Muscle of leg (tissue), 11 donors: ENCODE data around the gene ACTL10. TPM values are rescaled to one million over a fixed set of nuclear protein-coding genes. Genes with fewer than 3 reads are reported as not detected.

Experiments
- DNase-seq: peaks from one replicate; pipeline ENCODE4 v3.0.0; 2013
- H3K27ac ChIP-seq: one replicate; pipeline ENCODE4 v1.5.1; 2013; ENCODE audit warnings: mild to moderate bottlenecking, low read length, control low read depth
- H3K27me3 ChIP-seq: one replicate; pipeline ENCODE4 v1.6.1; 2013; ENCODE audit warnings: low read length; ENCODE audit not compliant: control insufficient read depth, insufficient read depth
- H3K36me3 ChIP-seq: one replicate; pipeline ENCODE4 v1.6.1; 2013; ENCODE audit warnings: low read length; ENCODE audit not compliant: control insufficient read depth, insufficient read depth
- H3K4me1 ChIP-seq: one replicate; pipeline ENCODE4 v1.6.1; 2013; ENCODE audit warnings: low read length; ENCODE audit not compliant: control insufficient read depth, insufficient read depth
- H3K4me3 ChIP-seq: one replicate; pipeline ENCODE4 v1.5.1; 2013; ENCODE audit warnings: low read length, control low read depth
- H3K9me3 ChIP-seq: replicated peaks from 2 replicates; pipeline ENCODE4 v1.6.1; 2013; ENCODE audit warnings: low read depth, low read length; ENCODE audit not compliant: control insufficient read depth
- WGBS: methylation state at CpG from one replicate; pipeline ENCODE4 v1.1.5; 2013; ENCODE audit warnings: missing lambda C conversion rate; ENCODE audit not compliant: insufficient coverage; 5-methylcytosine and 5-hydroxymethylcytosine counted together
- polyA plus RNA-seq, 8 donors: library from polyadenylated mRNA; unstranded; fragments of 120-200 nt; gene quantifications; one replicate each; pipeline versions ENCODE4 v1.2.1 to v1.2.3, GENCODE V29; 2013; ENCODE audit warnings: inconsistent platforms in 1 of 8, low replicate concordance in 1 of 8; ENCODE audit not compliant: insufficient read length in 8 of 8, insufficient read depth in 1 of 8
- total RNA-seq: library from RNA; stranded (reverse); fragments of 120-200 nt; gene quantifications from one replicate; pipeline ENCODE4 v1.2.4, GENCODE V29; 2013

Gene ACTL10
- total and polyA plus RNA-seq, 9 donors: 0.22 to 0.78 (median 0.46) TPM

DNA sequence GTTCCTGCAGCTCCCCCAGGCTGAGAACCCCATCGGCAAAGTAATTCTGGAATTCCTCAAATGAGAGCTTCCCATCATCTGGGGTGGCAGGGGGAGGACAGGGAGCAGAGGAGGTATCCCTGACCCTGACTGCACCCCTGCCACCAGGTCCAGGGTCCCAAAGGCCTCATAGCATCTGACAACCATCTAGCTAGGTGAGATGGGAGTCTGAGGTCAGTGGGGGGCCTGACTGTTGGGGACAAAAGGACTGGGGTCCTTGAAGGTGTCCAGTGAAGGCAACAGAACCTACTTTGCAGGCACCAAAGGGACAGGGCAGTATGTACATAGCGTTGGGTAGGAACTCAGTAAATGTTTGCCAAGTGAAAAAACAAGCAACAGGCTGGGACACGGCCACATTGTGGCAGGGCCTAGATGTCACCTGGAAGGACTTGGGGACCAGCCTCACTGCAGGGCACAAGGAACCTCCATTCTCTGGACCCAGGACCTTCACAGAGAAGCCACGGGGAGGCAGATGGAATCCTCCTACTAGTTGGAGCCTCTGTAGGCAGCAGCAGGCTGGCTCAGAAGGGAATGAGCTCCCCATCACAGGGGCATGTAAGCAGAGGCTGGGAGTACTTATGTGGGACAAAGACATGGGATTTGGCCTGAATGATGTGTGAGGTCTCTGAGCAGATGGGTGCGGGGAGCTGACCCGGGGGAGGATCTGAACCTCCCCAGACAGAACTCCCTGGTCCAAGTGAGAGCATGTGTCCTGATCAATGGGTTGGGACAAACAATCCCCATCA, 4.2 kb downstream of the ACTL10 start:
- WGBS: 70% methylated on average over 2 of the region's 6 CpGs

DNA sequence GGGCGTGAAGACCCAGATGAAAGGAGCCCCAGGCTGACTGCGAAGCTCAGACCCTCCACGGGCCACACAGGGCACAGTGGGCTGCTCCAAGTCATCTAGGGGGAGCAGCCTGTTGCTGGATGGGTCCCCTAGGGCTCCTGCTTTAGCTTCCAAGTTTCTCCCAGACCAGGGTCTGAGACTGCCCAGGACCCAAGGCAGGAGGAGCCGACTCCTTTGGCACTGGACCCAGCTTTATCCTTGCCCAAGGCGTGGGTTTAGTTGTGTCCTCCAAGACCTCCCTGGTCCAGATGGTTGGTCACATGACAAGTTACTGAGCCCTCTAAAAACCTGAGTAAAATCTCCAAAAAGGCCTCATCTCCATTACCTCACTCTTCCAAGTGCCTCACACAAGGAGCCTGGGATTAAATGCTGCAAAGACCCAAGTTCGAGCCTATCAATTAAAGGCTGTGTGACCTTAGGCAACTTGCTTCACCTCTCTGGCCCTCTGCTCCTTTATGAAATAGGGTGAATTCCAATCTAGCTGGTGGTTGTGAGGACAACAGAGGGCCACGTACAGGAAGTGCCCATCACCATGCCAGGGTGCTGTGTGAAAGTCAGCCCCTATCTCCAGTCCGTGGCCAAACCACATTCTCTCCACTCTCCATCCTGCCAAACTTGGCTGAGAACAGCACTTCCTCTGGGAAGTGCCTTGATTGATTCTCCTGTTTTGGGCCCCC, 5.0 kb downstream of the ACTL10 start:
- Histone ChIP-seq H3K27me3 (no peaks in the 10 kb centered on the region), H3K9me3 (no peaks in the 10 kb centered on the region), H3K27ac (no peak overlapping the region), H3K36me3 (peaks cover 38% of the 10 kb centered on the region), H3K4me3 (no peak overlapping the region), H3K4me1 (peaks cover 64% of the 10 kb centered on the region)
- 78% methylated on average over 7 of the region's 8 CpGs for WGBS
- DNase-seq: no peak

More for the DNA sequence above, 4.2 kb downstream of the ACTL10 start:
- H3K27me3 ChIP-seq: no peaks in the 10 kb centered on the region
- H3K9me3 ChIP-seq: no peaks in the 10 kb centered on the region
- no peak overlapping the region for H3K27ac ChIP-seq
- H3K4me1 ChIP-seq: peaks cover 62% of the 10 kb centered on the region
- peaks cover 34% of the 10 kb centered on the region for H3K36me3 ChIP-seq
- no peak for DNase-seq
- no peak overlapping the region for H3K4me3 ChIP-seq

DNA sequence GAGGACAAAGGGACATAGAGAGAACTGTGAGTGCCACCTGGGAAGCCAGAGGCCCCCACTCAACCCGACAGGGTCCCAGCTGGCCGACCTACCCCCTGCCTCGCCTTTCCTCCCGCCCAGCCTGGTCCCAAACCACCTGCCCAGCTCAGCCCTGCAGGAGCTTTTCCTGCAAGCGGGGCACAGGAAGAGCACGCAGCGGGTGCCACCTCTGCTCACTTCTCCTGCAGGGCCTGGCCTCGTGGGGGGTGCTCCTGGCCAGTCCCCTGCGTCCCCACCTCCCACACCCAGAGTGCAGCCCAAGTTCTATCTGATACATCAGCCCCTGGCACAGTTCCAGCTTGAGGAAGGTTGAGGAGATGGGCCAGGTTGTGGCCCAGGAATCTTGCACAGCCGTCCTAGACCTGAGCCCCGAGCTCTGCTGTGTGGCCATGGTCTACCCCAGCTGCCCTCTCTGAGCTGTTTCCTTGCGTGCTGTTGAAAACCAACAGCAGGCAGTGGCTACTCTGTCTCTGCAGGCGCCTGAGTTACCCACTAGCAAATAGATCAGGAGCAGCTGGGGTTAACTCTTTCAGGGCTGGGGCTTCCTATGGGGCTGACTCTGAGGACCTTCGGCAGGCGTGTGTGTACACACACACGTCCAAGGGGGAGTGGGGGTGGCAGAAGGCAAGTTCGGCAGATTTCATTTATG, 5.8 kb downstream of the ACTL10 start:
- no peak overlapping the region for H3K27ac ChIP-seq
- H3K4me1 ChIP-seq: peaks cover 65% of the 10 kb centered on the region
- no peaks in the 10 kb centered on the region for H3K27me3 ChIP-seq
- no peaks in the 10 kb centered on the region for H3K9me3 ChIP-seq
- H3K36me3 ChIP-seq: peaks cover 38% of the 10 kb centered on the region
- H3K4me3 ChIP-seq: no peak overlapping the region
- 45% methylated on average over 16 of the region's 17 CpGs for WGBS
- DNase-seq: no peak

DNA sequence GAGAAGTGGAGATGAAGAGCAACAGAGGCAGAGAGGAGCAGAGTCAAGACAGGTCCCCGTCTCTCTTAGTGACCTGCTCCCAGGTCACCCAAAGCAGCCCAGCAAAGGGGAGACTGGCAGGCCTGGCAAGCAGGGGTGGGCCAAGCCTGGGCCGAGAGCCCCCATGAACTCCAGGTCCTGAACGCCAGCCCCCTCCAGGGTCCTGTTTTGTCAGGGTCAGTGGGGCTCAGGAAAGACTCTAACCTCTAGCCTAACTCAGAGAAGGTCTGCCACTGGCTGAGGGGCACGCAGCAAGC, 6.3 kb downstream of the ACTL10 start:
- Histone ChIP-seq H3K27me3 (no peaks in the 10 kb centered on the region), H3K9me3 (no peaks in the 10 kb centered on the region), H3K4me3 (peak overlapping the region; percentile 71), H3K4me1 (peaks cover 65% of the 10 kb centered on the region), H3K27ac (no peak overlapping the region), H3K36me3 (peaks cover 38% of the 10 kb centered on the region)
- 75% methylated on average over 2 of the region's 4 CpGs for WGBS
- DNase-seq: no peak

DNA sequence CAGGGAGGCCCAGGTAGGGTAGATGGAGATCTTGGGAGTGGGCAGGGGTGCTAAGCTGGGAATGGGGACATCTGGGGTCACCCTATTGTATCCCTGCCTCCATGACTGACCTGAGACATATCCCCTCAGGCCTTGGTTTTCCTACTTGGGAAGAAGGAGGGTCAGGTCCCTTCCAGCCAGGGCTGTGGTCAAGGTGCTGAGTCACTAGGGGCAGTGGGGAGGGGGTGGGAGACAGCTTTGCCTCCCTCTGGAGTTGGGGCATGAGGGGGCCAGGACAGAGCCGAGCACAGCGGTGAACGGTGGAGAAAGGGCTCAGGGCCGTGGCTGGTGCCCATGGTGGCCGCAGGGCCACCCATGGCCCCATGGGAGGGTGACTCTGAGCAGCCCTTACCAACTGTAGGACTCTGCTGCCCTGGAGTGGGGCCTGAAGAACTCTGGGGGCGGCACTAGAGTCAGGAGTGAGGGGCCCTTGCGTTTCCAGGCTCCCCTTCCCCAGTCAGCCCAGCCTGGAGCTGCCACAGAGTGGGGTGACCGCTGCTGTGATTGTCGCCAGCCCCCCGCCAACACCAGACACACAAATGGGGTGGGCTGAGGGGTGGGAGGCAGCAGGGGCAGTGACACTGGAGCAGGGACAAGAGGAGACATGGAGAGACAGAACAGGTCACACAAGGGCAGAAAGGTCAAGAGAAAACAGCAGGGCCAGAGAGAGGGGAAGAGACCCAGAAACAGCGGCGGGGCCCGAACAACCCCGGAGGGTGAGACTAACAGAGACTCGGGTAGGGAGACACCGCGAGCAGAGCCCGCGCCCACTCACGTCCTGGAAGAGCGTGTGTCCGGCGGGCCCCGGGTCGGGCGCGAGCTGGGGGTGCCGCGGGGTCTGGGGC, 6.9 kb downstream of the ACTL10 start:
- H3K4me1 ChIP-seq: peaks cover 67% of the 10 kb centered on the region
- 11% methylated on average over 23 of the region's 29 CpGs for WGBS
- DNase-seq: no peak

DNA sequence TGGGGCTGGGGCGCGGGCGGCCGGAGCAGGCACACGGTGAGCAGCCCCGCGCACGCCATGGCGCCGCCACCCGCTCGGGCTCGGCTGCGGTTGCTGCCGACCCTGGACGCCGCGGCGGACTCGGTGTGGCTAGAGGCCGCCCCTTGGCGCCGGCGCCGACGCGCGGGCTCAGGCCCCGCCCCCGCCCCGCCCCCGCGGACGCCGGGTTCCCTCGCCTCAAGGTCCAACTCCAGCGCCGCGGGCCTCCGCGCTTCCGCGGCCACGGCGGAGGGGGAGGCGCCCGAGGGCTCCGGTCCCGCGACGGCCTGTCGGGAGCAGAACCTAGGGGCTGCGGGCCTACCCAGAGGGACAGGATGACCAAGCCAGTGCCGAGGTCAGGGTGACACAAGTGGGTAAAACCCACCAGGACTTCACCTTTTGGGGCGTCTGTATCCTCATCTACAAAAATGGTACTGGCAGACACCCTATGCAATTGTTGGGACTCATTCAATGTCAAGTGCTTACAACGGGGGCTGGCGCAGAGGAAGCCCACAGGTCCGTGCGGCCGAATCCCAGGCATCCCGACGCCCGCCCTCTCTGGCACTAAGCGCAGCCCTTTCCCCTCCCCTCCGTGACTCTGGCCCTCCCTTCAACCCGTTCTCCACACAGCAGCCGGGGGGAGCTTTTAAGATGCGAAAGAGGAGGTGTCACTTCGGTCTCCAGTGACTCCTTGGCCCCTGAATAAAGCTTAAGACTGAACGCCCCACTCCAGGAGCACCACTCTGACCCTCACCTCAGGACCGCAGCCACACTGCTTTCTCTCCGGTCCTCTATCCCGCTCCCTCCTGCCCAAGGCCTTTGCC, 7.8 kb downstream of the ACTL10 start, which contains the start of gene NECAB3:
Gene NECAB3 (minus strand): TSS at position 135 of the 842 bp plus-strand sequence. CDS start 76 bp downstream, at position 59.
- H3K27me3 ChIP-seq: no peaks in the 10 kb centered on the region
- peak within 1 kb of the TSS; percentile 71 for H3K4me3 ChIP-seq
- H3K36me3 ChIP-seq: peaks cover 26% of the 10 kb centered on the region
- no peaks in the 10 kb centered on the region for H3K9me3 ChIP-seq
- H3K4me1 ChIP-seq: peaks cover 71% of the 10 kb centered on the region
- WGBS: under 1% methylated on average over 61 of the region's 73 CpGs
- peak within 1 kb of the TSS; percentile 88 for H3K27ac ChIP-seq
- peak; percentile 92 for DNase-seq

More for the DNA sequence above, 6.9 kb downstream of the ACTL10 start:
- Histone ChIP-seq H3K27ac (peak overlapping the region; percentile 25), H3K36me3 (peaks cover 34% of the 10 kb centered on the region), H3K9me3 (no peaks in the 10 kb centered on the region), H3K27me3 (no peaks in the 10 kb centered on the region), H3K4me3 (peak overlapping the region; percentile 71)

DNA sequence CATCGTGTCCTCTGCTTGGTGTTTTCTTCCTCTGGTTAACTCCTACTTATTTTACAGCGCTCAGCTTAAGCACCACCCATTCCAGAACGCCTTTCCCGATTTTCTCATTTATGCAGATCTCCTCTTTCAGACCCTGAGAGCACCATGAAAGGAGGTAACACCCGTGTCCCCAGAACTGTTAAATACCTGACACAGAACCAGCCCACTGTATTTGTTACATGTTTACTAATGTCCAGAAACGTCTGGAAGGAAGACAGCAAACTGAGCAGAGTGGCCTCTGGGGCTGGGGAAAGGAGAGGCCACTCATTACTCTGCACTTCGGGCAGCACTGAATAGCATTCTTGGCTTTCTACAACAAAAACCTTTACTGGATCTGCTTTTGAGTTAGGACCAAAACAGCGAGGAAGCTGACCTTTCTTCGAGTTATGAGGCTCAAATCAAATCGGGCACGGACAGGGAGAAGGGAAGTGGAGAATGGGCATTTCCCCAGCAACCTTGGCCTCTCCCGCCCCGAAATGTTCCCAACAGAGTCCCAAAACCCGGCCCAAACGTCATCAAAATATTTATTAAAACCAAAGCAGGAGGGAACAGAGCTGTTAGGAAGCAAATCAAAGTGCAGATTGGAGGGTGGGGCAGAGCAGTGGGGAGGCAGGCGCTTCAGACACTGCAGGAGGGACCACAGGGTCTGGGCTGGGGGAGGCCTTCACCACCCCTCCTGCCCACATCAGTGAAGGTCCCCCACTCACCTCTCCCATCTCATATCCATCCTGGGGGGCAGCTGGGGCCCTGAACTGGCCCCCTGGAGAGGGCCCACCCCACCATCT, 8.6 kb downstream of the ACTL10 start:
- H3K4me1 ChIP-seq: peaks cover 67% of the 10 kb centered on the region
- WGBS: 13% methylated on average over 3 of the region's 16 CpGs
- no peaks in the 10 kb centered on the region for H3K9me3 ChIP-seq
- H3K27me3 ChIP-seq: no peaks in the 10 kb centered on the region
- H3K27ac ChIP-seq: peak overlapping the region; percentile 88
- H3K36me3 ChIP-seq: peaks cover 27% of the 10 kb centered on the region
- peak; percentile 64 for DNase-seq
- peak overlapping the region; percentile 59 for H3K4me3 ChIP-seq

DNA sequence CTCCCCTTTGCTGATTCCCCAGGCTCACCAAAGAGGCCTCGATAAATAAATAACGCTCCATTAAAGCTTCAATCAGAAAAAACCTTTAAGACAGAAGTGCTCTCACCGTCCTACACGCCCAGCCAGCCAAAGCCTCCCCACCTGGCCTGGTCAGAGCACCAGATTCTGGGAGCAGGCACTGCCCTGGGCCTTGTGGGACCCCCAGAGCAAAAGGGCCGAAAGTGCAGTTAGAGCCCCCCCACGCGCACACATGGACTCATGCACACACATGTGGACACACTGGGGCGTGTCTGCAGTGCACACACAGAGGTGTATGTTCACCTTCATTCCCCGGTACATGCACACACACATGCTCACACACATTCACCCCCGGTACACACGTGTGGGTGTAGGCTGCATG, 9.4 kb downstream of the ACTL10 start:
- Histone ChIP-seq H3K4me1 (peaks cover 67% of the 10 kb centered on the region), H3K27me3 (no peaks in the 10 kb centered on the region)
- 83% methylated on average over 9 of the region's 11 CpGs for WGBS

More for the DNA sequence above, 9.4 kb downstream of the ACTL10 start:
- H3K27ac ChIP-seq: peak overlapping the region; percentile 88
- peaks cover 21% of the 10 kb centered on the region for H3K36me3 ChIP-seq
- H3K9me3 ChIP-seq: no peaks in the 10 kb centered on the region
- no peak for DNase-seq
- no peak overlapping the region for H3K4me3 ChIP-seq
